Islet of Langerhans (tissue), 1 donor: ENCODE data around the gene FOXB2.
A peak's percentile ranks its signal among the peaks of the same experiment; 100 is the strongest.
"Not testable (repeated sequence)": the region's sequence is repeated elsewhere in the genome, so short reads cannot be mapped to it uniquely, and the experiment has no call there.

Experiments used
- FAIRE-seq: peaks from one replicate; lab custom pipeline; 2011; peaks lifted over from hg19 to GRCh38; lab: Jason Lieb, UNC

The FOXB2 gene

DNA sequence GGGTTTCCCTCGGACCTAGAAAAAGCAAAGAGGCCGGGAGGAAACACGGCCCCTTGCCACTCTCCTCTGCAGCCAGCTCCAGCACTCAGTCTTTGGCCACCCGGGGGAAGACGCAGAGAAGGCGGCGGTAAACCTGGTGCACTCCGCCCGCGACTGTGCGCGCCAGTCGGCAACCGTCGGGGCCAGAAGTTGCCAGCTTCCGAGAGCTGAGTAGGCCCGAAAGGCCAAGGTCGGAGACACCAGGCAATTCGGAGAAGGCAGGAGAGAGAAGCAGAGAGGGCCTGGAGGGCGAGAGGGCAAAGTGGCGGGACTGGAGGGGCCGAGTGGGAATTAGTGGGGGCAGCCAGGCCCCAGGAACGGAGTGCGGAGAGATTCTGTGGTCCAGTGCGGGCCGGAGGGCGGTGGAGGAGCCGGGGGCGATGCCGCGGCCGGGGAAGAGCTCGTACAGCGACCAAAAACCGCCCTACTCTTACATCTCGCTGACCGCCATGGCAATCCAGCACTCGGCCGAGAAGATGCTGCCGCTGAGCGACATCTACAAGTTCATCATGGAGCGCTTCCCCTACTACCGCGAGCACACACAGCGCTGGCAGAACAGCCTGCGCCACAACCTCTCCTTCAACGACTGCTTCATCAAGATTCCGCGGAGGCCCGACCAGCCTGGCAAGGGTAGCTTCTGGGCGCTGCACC lies at the start of gene FOXB2:
Gene FOXB2 (plus strand): TSS at position 420 of the 690 bp plus-strand sequence. CDS start 0 bp downstream, at position 420.
- no peak for FAIRE-seq

DNA sequence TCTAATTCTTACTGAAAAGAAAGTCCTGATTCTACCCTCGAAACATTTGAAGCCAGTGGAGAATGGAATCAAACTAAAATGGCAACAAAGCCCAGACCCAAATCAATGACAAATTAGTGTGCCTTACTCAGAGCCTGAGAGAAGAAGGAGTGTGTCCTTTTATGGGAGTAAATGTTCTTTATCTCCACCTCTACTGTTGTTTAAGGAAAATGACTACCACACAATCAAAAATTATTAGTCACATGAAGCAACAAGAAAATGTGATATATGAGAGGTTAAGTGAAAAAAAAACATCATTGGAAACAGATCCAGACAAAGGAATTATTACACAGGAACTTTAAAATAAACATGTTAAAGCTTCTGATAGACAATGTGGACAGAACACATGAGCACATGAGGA lies 49.7 kb upstream of the FOXB2 start:
- no peak for FAIRE-seq

DNA sequence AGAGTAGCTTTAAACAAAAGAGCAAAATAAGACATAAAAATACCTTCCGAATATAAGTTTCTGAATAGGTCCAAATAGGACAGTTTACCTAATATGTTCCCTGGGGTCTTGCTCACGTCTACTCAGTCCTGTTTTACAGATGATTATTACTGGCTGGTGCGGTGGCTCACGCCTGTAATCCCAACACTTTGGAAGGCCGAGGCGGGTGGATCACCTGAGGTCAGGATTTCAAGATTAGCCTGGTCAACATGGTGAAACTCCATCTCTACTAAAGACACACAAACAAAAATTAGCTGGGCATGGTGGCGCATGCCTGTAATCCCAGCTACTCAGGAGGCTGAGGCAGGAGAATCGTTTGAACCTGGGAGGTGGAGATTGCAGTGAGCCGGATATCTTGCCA lies 40.6 kb upstream of the FOXB2 start:
- not testable (repeated sequence) for FAIRE-seq

DNA sequence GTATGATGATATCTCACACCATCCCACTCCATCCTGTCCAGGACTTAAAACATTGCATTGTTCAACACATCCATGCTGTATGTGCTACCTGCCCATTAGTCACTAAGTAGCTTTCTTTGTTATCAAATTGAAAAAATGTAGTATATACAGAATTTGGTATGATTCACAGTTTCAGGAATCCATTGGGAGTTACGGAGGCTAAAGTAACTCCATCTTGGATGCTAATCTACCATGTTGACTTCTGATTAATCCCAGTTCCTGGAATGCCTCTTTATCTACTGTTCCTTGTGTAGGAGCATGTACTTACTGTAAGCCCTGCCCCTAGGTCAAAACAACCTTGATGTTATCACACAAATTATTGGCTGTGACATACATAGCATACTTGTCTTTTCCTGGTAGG lies 38.9 kb upstream of the FOXB2 start:
- no peak for FAIRE-seq

DNA sequence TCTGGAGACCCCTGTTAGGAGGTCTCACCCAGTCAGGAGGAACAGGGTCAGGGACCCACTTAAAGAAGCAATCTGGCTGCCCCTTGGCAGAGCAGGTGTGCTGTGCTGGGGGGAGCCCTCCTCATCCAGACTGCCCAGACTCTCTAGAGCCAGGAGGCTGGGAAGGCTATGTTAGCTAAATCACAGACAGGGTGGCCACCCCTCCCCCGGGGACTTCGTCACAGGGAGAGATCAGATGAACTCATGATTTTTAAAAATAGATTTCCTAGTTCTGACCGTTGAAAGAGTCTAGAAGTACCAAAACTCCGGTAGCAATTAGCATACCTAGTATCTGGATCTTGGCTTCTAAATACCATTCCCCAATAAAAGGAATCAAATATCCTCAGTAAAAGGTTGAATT lies 35.0 kb upstream of the FOXB2 start:
- FAIRE-seq = no peak

DNA sequence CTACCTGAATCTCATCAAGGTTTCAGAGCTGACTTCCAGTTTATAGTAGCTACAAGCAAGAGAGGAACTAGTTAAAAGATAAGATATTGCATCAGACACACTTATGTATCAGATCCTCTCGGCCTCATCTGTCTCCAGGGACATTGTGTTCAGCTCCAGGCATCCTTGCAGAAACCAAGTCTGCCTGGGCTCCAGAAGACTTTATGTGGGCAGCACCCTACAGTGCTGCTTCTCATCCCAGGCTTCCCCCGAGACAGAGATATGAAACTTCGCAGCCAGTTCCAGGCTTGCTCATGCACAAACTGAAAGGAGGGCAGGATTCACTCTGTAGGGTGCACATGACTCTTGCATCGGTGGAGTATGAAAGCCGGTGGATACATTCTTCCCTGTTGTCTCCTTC lies 33.9 kb upstream of the FOXB2 start:
- no peak for FAIRE-seq

DNA sequence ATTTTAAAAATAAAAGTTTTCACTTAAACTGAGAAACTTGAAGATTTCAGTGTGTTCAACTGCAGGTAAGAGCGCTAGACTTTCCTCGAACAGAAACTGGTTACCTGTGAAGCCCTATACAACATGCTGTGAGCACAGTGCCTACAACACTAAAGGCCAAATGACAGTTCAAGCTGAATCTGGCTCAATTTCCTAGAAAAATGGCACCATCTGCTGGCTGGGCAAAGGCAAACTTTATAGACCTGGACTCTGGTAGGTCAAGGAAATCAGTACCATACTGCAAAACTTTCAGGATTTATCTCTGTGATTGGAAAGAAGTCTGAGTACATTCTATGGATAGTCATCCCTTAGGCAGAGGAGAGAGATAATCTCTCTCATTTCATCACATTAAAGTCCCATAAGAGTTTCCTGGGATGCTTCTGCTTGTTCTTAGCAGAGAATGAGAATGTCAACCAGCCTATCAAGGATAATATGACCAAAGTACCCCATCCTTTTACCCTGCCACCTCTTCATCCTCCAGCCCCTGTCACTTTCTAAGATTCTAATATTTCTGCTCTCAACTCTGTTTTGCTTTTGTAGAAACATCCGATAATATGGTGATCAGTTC lies 31.8 kb upstream of the FOXB2 start:
- FAIRE-seq = peak; percentile 96

DNA sequence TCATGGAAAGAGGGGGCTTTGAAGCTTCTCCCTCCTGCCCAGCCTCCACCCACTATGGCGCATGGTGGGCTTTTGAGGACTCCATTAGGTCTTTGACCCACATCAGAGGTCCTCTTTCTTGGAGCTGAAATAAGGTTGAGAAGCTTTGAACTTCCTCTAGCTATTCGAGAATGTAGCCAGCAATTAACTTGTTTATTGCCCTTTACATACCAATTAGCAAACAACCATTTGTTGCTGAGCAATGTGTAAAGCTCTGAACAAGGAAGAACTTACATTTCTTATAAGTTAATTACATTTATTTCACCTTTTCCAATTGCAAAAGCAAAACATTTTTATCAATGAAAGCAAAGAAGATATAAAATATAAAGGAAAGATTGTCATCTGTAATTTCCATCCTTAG lies 30.5 kb upstream of the FOXB2 start:
- FAIRE-seq = no peak

DNA sequence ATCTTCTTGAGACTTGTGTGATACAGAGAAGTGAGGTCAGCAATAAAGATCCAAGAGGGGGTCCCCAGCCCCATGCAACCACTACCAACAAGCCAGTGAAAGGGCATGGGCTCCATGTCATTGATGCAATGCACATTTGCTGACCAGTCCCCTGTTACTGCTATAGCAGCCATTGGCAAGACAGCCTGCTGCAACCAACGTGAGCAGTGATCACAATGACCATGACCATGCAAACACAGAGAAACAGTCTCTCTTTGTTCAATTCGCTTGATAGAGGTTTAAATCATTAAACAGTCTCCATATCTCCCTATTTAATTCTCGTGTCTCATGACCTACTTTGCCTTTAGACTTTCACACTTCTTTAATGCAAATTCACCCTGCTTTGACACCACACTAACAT lies 30.0 kb upstream of the FOXB2 start:
- FAIRE-seq = no peak

DNA sequence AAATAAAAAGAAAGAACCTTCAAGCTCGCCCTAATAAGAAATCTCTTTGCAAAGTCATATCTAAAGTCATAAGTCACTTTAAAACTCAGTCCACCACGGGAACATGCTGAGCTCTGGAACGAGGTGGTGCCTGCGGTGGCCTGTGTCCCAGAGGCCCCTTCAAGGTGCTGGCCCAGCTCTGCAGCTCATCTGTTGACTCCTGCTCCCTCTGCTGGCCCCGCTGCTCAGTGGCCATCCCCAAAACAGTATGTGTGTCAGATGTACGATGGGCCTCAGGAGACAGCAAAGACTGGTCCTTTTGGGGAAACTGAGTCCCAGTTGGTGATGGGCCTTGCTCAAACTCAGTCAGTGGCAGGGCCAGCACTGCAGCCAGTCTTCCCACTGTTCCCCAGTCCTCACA lies 22.8 kb upstream of the FOXB2 start:
- no peak for FAIRE-seq

DNA sequence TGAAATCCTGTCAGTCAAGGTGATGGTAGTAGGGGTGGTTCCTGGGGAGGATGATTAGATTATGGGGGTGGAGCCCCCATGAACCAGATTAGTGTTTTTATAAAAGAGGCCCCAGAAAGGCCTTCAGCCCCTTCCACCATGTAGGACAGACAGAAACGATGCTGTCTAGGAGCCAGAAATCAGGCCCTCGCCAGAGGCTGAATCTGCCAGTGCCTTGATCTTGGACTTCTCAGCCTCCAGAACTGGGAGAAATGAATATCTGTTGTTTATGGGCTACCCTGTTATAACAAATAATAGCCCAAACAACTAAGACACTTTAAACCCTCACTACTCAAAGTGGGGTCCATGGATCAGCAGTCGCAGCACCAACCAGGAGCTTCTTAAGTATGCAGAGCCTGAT lies 20.2 kb upstream of the FOXB2 start:
- FAIRE-seq = no peak

DNA sequence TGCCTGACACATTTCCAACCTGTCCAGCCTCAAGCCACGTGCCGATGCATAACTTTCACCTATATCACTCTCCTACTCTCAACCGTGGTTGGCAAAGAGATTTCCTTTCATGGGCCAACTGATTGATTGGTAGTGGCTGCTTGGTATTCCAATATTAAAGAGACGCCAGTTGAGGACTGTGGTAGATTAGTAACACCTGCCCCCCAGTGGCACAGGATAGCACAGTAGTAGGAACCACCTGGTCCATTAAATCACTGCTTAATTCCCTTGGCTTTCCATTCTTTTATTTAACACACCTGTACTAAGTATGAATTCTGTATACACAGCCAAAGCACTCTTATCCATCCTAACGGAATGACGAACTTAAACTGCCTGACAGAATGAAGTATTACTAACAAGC lies 19.1 kb upstream of the FOXB2 start:
- no peak for FAIRE-seq

DNA sequence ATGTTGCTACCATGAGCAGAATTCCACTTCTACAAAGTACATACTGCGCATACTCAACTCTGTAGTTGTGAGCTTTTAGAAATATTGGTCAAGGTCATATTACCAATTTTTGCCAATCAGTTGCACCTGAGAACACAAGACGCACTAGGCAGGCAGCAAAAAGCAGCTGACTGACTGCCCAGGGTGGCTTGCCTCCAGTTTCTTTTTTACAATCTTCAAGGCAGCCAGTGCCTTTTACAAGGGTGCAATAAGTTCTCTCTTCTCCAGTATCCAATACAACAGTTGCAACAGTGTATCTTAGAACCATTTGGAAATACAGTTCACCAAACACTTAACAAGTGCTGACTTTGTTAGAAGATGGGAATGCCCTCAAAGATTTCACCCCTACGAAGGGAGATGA lies 16.1 kb upstream of the FOXB2 start:
- FAIRE-seq = no peak

DNA sequence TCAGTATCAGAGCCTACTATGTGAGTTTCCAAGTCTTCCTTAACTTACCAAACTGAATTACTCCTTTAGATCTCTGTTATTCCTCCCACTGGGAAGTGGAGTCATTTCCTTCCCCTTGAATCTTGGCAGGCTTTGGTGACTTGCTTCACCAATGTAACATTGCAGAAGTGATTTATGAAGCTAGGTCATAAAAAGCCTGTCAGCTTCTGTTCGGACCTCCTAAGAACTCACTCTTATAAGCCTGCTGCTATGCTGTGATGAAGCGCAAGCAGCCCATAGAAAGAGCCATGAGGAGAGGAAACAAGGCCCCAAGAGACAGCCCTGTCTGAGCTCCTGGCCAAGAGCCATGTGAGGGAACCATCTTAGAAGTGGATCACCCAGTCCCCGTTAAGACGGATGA lies 14.2 kb upstream of the FOXB2 start:
- FAIRE-seq = no peak

DNA sequence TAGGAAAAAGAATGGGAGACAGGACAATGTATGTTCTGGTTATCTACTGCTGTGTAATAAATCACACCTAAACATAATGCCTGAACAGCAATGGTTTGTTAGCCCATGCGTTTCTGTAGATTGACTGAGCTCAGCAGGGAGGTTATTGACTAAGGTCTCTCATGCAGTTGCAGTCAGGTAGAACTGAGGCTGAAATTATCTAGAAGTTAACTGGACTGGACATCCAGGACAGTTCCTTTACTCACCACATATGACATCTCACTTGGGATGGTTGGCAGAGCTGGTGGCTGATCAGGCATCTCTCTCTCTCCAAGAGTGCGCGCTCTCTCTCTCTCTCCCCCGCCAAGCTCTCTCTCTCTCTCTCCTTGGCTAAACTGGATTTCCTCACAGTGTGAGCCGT lies 8.9 kb upstream of the FOXB2 start:
- FAIRE-seq = no peak

DNA sequence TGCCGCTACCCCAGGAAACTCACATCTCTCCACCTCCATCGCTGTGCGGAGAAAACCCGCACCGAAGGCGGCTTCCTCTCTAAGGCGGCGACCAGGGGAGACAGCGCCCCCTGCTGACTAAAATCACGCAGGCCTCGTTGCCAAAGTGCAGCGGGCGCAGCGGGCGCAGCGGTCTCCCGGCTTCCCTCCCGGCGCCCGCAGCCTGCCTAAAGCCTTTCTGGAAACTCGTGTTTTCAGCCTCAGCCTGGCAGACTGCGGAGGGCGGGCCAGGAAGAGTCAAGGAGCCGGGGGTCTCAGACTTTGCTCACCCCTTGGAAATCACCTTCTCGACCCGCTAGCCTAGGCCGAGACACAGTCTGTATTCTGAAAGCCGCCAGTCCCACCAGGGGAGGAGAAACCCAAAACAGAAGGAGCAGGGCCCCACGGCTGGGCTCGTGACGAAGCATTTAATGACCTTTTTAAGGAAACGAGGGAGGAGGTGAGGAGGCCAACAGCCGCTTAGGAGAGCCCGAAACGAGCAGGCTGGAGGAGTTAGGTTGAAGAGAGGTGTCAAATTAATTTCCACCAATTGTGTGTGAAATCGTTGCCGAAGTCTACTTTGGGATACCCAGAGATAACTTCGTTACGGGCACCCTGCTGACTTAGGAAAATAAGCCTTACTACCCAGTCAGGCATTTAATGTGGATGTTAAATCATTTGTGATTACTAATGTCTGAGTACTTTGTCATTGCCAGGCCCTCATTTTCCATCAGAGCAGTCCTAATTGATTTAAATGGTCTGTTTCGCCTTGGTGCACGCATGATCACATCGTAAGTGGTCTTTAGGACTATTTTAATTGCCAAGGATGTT lies 7.3 kb upstream of the FOXB2 start:
- FAIRE-seq = no peak

DNA sequence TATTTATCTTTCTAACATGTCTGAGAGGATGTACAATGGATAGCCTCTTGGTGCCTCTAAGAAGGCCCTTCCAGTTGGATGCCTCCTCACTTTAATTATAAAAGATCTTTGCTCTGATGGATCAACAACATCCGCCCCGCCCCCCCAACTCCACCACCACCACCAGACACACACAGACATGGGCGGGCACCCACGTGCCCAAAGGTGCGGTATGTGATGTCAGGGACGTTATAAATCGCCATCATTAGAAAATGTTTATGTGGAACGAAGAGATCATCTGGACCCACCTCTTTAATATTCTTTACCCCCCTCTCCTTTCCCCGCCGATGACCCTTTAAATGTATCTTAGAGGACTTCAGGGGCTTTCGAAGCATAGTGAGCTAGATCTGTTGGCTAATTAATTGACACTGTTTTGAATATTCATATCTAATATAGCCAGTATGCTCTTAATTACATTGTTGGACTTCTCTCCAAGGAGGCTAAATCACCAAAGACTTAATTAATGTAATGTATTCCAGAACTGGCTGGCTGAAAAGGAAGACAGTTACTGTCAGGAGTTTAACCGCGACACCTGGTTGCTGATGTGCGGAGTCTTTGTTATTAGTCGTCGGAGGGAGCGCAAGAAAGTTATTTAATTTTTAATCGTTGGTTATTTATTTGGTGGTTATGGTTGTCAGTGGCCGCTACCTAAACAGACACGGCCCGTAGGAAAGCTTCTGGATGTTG lies 6.1 kb upstream of the FOXB2 start:
- no peak for FAIRE-seq

DNA sequence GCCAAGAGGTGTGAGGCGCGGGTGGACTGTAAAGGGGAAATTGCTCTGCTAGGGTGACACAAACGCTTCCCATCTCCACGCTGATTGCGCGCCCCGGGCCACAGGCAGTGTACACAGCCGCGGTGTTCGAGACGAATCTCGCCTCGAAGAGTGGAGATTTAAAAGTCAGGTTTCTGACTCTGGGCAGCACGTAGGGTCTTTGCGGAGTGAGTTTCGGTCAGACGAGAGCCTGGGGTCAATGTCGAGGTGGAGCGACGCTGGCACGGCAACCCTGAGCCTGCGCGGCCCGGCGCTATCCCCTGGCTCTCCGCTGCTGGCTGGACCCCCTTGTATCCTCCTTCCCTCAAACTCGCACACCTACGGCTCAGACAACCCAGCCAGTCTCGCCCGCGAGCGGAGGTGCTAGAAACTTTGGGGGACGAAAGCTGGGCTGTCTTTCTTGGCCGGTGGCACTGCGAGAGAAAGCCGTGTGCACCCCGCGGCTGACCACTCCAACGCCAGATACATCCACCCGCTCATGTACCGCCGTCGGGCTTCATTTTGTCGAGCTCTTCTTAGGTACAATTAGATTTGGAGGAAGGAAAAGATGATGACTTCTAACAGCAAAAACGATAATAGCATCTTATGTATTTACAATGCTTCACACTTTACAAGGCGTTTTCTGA lies 5.4 kb upstream of the FOXB2 start:
- no peak for FAIRE-seq

DNA sequence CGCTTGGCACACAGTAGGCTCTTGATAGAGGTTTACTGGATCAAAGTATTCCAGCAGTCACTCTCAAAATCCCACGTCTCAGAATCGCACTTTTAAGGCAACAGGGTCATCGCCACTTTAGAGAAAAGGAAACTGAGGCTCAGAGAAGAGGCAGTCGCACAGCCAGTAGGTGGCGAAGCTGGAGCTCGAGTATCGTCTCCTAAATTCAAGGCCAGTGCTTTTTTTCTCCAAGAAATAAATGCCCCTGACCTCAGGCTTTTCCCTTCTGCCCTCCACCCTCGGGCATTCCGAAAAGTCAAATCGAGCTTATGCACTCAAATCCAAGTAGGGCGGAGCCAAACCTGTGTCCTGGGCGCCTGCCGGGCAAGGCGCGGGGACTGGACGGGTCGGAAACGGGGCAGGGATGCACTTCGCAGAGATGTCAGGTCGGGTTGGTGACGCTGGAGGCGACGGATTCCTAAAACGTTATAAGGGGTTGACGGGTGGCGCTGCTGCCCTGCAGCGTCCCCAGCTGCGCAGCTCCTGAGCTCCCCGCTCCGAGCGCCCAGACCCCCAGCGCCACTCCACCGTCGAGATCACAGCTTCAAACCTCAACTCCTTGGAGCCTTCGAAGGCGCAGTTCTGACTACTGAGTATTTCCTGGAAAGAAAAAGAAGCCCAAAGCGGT lies 4.7 kb upstream of the FOXB2 start:
- FAIRE-seq = no peak

DNA sequence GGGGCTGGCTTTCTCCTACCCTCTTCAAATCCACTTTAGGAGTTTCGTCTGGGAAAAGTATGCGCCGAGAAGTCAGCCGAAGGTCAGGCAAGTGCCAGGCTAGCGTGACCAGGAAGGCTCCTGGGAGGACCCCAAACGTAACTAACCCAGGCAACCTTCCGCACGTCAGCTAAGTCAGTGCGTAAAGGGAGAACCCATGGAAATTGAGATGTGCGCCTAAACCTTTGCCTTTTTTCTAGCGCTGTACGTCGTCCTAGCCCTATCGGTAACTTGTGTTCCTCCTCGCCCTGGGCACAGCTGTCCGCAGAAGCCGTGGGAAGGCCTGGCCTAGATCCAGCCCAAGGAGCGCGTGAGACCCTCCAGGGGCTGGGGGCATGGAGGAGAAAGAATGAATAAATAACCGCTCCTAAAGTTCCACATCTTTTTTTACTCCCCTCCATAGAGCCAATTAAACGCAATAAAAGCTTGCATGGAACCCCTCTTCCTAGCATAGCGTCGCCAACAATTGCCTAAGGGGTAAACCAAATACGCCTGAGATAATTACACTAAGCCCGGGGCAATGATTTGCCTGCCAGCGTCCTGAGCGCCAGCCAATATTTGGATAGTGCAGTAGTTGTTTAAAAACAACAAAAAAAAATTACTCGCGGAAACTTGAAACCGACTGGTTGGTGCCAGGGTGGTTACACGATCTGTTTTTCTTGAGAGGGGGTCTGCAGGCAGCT lies 4.0 kb upstream of the FOXB2 start:
- no peak for FAIRE-seq

DNA sequence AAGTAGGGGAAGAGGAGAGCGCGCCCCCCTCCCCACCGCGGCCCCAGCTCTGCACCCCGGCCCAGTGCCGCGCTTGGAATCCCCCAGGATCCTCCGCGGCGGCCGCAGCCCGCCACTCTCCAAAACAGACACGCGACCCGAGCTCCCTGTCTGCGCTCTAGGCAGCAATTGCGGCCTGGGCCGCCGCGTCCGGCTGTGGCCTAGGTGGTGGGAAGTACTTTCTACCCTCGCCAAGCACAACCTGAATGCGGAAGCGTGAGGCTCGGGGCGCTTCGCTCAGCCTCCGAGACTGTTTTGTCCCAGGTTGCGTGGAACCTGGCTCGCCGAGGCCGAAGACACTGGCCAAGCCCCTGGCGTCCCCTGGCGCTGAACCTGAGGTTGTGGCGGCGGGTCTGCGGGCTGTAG lies 3.3 kb upstream of the FOXB2 start:
- FAIRE-seq = no peak
